Neural progenitor cell (in vitro differentiated cells): Measurements from ENCODE around the gene OBP2B. TPM values are rescaled to one million over a fixed set of nuclear protein-coding genes. Genes with fewer than 3 reads are reported as not detected.

Source experiments
- DNase-seq: peaks from one replicate; pipeline ENCODE4 v3.0.0-alpha.2; 2016; ENCODE audit warnings: low spot score
- H2AFZ ChIP-seq: fragments of 200-600 bp; sonication (generic); replicated peaks from 2 replicates; pipeline ENCODE4 v1.6.1; 2016; ENCODE audit warnings: antibody characterized with exemption
- H3F3A ChIP-seq: fragments of 200-600 bp; sonication (generic); 2 replicates; pipeline ENCODE4 v1.6.1; 2016; ENCODE audit warnings: antibody characterized with exemption, low read depth
- H3K27ac ChIP-seq: fragments of 200-600 bp; sonication (generic); 2 replicates; pipeline ENCODE4 v1.5.1; 2016; ENCODE audit warnings: mild to moderate bottlenecking
- H3K27me3 ChIP-seq: fragments of 200-600 bp; sonication (generic); 2 replicates; pipeline ENCODE4 v1.6.1; 2016; ENCODE audit warnings: mild to moderate bottlenecking, moderate library complexity
- H3K36me3 ChIP-seq: fragments of 200-600 bp; sonication (generic); 2 replicates; pipeline ENCODE4 v1.5.1; 2016
- H3K4me1 ChIP-seq: fragments of 200-600 bp; sonication (generic); 2 replicates; pipeline ENCODE4 v1.6.1; 2016; ENCODE audit warnings: mixed run types
- H3K4me2 ChIP-seq: fragments of 200-600 bp; sonication (generic); 2 replicates; pipeline ENCODE4 v1.6.1; 2016
- H3K4me3 ChIP-seq: fragments of 200-600 bp; sonication (generic); 2 replicates; pipeline ENCODE4 v1.5.1; 2016
- H3K79me2 ChIP-seq: fragments of 200-600 bp; sonication (generic); 2 replicates; pipeline ENCODE4 v1.6.1; 2016; ENCODE audit warnings: low read depth
- H3K9ac ChIP-seq: fragments of 200-600 bp; sonication (generic); 2 replicates; pipeline ENCODE4 v1.6.1; 2016
- H3K9me3 ChIP-seq: fragments of 200-600 bp; sonication (generic); 2 replicates; pipeline ENCODE4 v1.5.1; 2016; ENCODE audit warnings: low read depth
- H4K20me1 ChIP-seq: fragments of 200-600 bp; sonication (generic); 2 replicates; pipeline ENCODE4 v1.6.1; 2016; ENCODE audit warnings: low read depth
- H3K27ac Mint-ChIP-seq: 3 replicates; pipeline ENCODE4 v1.8.0; 2021; ENCODE audit warnings: mixed read lengths
- H3K27me3 Mint-ChIP-seq: 2 replicates; pipeline ENCODE4 v1.8.0; 2022; ENCODE audit warnings: low read depth, mild to moderate bottlenecking, inconsistent platforms, moderate library complexity, mixed read lengths; ENCODE audit not compliant: insufficient read depth
- H3K36me3 Mint-ChIP-seq: 3 replicates; pipeline ENCODE4 v1.8.0; 2021; ENCODE audit warnings: mixed read lengths
- H3K4me1 Mint-ChIP-seq: 3 replicates; pipeline ENCODE4 v1.8.0; 2021; ENCODE audit warnings: mixed read lengths
- H3K4me3 Mint-ChIP-seq: 3 replicates; pipeline ENCODE4 v1.8.0; 2021; ENCODE audit warnings: mild to moderate bottlenecking, moderate library complexity, mixed read lengths
- H3K9me3 Mint-ChIP-seq: 3 replicates; pipeline ENCODE4 v1.8.0; 2020; ENCODE audit warnings: mixed read lengths
- EZH2 ChIP-seq: fragments of 200-600 bp; sonication (generic); IDR thresholded peaks from 2 replicates; pipeline ENCODE4 v1.6.1; 2017; ENCODE audit warnings: antibody characterized with exemption, mild to moderate bottlenecking, moderate library complexity
- EZH2phosphoT487 ChIP-seq: fragments of 200-600 bp; sonication (generic); IDR thresholded peaks from 2 replicates; pipeline ENCODE4 v1.6.1; 2017; ENCODE audit warnings: antibody characterized with exemption
- total RNA-seq: library from RNA; depleted of rRNA; stranded (reverse); fragments of >200 nt; gene quantifications from 2 replicates; pipeline ENCODE4 v1.2.3, GENCODE V29; 2015; ENCODE audit warnings: low replicate concordance
- TF ChIP-seq, protein P1 (sequence below): fragments of 200-600 bp; sonication (generic); IDR thresholded peaks from 2 replicates; pipeline ENCODE4 v1.5.1; 2017; ENCODE audit warnings: antibody characterized with exemption, mild to moderate bottlenecking

OBP2B gene
- total RNA-seq, 1 donor from 2014 or later, result not detected

DNA sequence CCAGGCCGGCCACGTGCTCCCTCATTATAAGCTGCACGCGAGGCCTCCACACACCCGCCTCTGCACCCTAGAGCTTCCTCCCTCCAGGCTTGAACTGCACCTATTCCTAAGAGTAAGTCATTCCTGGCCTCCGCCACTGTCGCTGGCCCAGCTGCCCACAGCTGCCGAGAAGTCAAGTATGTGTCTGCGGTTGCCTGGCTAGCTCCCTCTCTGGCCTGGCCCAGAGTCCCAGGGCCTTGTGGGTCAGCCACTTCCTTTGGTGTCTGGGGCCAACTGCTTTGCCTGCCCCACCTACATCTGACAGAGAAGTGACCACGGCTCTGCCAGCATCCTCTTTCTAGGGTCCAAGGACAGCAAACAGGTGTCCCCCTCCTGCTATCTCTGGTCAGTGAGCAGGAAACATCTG lies 47.6 kb upstream of the OBP2B start:
- Histone ChIP-seq H3K4me1 (peaks cover 8% of the 10 kb centered on the region), H3K9me3 (no peaks in the 10 kb centered on the region), H2AFZ (no peak overlapping the region), H3K4me3 (no peak overlapping the region), H3K79me2 (no peaks in the 10 kb centered on the region), H3K9ac (no peak overlapping the region), H3F3A (no peaks in the 10 kb centered on the region), H3K27ac (no peak overlapping the region), H3K4me2 (no peak overlapping the region), H3K36me3 (no peaks in the 10 kb centered on the region), H3K27me3 (no peaks in the 10 kb centered on the region), H4K20me1 (no peaks in the 10 kb centered on the region)
- no peak for DNase-seq
- Mint-ChIP-seq H3K36me3 (no peaks in the 10 kb centered on the region), H3K9me3 (no peaks in the 10 kb centered on the region), H3K4me3 (no peak overlapping the region), H3K27me3 (peaks cover 6% of the 10 kb centered on the region), H3K4me1 (peaks cover 3% of the 10 kb centered on the region), H3K27ac (peak overlapping the region; percentile 72)
- TF ChIP-seq EZH2phosphoT487, result no peak
- TF ChIP-seq EZH2, result no peak

DNA sequence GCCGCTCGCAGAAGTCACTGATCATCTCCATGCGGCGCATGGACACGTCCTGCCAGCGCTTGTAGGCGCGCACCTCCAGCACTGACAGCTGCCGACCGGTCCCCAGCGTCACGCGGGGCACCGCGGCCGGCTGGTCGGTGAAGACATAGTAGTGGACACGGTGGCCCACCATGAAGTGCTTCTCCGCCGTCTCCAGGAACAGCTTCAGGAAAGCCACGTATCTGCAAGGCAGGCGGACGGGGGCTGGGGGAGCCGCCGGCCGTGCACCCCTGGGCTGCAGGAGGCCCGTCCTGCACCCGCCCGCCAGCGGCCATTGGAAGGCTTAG lies 47.0 kb upstream of the OBP2B start:
- no peak overlapping the region for H3K4me3 ChIP-seq
- H3K4me1 Mint-ChIP-seq, result peaks cover 3% of the 10 kb centered on the region
- no peak overlapping the region for H3K27ac Mint-ChIP-seq
- no peak overlapping the region for H2AFZ ChIP-seq
- H4K20me1 ChIP-seq, result no peaks in the 10 kb centered on the region
- no peaks in the 10 kb centered on the region for H3K36me3 ChIP-seq
- H3K27me3 Mint-ChIP-seq, result peaks cover 6% of the 10 kb centered on the region
- no peaks in the 10 kb centered on the region for H3K9me3 ChIP-seq
- no peaks in the 10 kb centered on the region for H3K79me2 ChIP-seq
- H3K36me3 Mint-ChIP-seq, result no peaks in the 10 kb centered on the region
- no peak for DNase-seq
- no peak overlapping the region for H3K9ac ChIP-seq
- no peaks in the 10 kb centered on the region for H3F3A ChIP-seq
- H3K4me2 ChIP-seq, result no peak overlapping the region
- TF ChIP-seq EZH2phosphoT487 (no peak), EZH2 (no peak)
- TF ChIP-seq, protein P1, sequence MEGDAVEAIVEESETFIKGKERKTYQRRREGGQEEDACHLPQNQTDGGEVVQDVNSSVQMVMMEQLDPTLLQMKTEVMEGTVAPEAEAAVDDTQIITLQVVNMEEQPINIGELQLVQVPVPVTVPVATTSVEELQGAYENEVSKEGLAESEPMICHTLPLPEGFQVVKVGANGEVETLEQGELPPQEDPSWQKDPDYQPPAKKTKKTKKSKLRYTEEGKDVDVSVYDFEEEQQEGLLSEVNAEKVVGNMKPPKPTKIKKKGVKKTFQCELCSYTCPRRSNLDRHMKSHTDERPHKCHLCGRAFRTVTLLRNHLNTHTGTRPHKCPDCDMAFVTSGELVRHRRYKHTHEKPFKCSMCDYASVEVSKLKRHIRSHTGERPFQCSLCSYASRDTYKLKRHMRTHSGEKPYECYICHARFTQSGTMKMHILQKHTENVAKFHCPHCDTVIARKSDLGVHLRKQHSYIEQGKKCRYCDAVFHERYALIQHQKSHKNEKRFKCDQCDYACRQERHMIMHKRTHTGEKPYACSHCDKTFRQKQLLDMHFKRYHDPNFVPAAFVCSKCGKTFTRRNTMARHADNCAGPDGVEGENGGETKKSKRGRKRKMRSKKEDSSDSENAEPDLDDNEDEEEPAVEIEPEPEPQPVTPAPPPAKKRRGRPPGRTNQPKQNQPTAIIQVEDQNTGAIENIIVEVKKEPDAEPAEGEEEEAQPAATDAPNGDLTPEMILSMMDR, result no peak
- no peaks in the 10 kb centered on the region for H3K9me3 Mint-ChIP-seq
- H3K4me1 ChIP-seq, result peaks cover 8% of the 10 kb centered on the region
- no peaks in the 10 kb centered on the region for H3K27me3 ChIP-seq
- no peak overlapping the region for H3K27ac ChIP-seq
- H3K4me3 Mint-ChIP-seq, result no peak overlapping the region

DNA sequence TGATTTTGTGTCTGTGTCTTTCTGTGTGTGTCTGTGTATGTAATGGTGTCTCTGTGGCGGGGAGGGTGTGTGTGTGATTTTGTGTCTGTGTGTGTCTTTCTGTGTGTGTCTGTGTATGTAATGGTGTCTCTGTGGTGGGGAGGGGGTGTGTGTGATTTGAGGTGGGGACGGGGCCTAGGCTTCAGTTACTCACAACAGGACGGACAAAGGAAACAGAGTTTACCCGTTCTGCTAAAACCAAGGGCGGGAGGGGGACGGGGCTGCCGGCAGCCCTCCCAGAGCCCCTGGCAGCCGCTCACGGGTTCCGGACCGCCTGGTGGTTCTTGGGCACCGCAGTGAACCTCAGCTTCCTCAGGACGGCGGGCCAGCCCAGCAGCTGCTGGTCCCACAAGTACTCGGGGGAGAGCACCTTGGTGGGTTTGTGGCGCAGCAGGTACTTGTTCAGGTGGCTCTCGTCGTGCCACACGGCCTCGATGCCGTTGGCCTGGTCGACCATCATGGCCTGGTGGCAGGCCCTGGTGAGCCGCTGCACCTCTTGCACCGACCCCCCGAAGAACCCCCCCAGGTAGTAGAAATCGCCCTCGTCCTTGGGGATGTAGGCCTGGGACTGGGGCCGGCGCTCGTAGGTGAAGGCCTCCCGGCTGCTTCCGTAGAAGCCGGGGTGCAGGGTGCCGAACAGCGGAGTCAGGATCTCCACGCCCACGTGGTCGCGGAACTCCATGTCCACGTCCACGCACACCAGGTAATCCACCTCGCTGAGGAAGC lies 46.5 kb upstream of the OBP2B start:
- peaks cover 3% of the 10 kb centered on the region for H3K4me1 Mint-ChIP-seq

More for the DNA sequence above, 46.5 kb upstream of the OBP2B start:
- Mint-ChIP-seq H3K9me3 (no peaks in the 10 kb centered on the region), H3K27me3 (peaks cover 6% of the 10 kb centered on the region), H3K27ac (no peak overlapping the region), H3K4me3 (no peak overlapping the region), H3K36me3 (no peaks in the 10 kb centered on the region)
- Histone ChIP-seq H3F3A (no peaks in the 10 kb centered on the region), H3K27ac (no peak overlapping the region), H3K9me3 (no peaks in the 10 kb centered on the region), H3K4me1 (peaks cover 8% of the 10 kb centered on the region), H3K79me2 (no peaks in the 10 kb centered on the region), H3K9ac (no peak overlapping the region), H2AFZ (no peak overlapping the region), H3K27me3 (no peaks in the 10 kb centered on the region), H3K4me2 (no peak overlapping the region), H4K20me1 (no peaks in the 10 kb centered on the region), H3K36me3 (no peaks in the 10 kb centered on the region), H3K4me3 (no peak overlapping the region)
- DNase-seq, result no peak
- TF ChIP-seq EZH2, result no peak
- TF ChIP-seq, protein P1, result no peak
- no peak for TF ChIP-seq EZH2phosphoT487
